ENCODE results near the gene RAB3IL1. TPM values are rescaled to one million over a fixed set of nuclear protein-coding genes. Genes with fewer than 3 reads are reported as not detected.

Gene RAB3IL1
- total and polyA plus RNA-seq, 9 of the 15 experiments (the other 6 are each of a cell fraction or from before 2014, with no cell fraction given), result 0.15 to 42.6 (median 15.5) TPM

GRCh38 chr11:61919705-61920631, 2.6 kb upstream of the RAB3IL1 start (continued):
- TF ChIP-seq ZNF407 (IDR thresholded peaks at IDR 0.05; ENCODE audit: low read depth) (peak; percentile 45; the same call in 1 of the 2 replicates), ZC3H11A (IDR thresholded peaks at IDR 0.05; ENCODE audit: low read depth, low read length) (no peak), WHSC1 (IDR thresholded peaks at IDR 0.05; ENCODE audit: low read length) (no peak), NBN (IDR thresholded peaks at IDR 0.05; ENCODE audit: low read depth) (peak; percentile 36), ELF1 (tag; IDR thresholded peaks at IDR 0.05) (no peak), KDM2B (CRISPR knock-in tag; IDR thresholded peaks at IDR 0.05) (no peak), ZFP1 (CRISPR knock-in tag; IDR thresholded peaks at IDR 0.05) (no peak), BRD4 (IDR thresholded peaks at IDR 0.05) (no peak), HIVEP1 (CRISPR knock-in tag; IDR thresholded peaks at IDR 0.05) (no peak), NFE2 (IDR thresholded peaks at IDR 0.05; ENCODE audit: low read depth) (peak; percentile 11; the same call in 1 of the 2 replicates), ZNF232 (CRISPR knock-in tag; IDR thresholded peaks at IDR 0.05) (no peak)

All from K562 (cell line).